ENCODE data around the gene CCZ1B.
"Not testable (repeated sequence)": the region's sequence is repeated elsewhere in the genome, so short reads cannot be mapped to it uniquely, and the experiment has no call there.

DNA sequence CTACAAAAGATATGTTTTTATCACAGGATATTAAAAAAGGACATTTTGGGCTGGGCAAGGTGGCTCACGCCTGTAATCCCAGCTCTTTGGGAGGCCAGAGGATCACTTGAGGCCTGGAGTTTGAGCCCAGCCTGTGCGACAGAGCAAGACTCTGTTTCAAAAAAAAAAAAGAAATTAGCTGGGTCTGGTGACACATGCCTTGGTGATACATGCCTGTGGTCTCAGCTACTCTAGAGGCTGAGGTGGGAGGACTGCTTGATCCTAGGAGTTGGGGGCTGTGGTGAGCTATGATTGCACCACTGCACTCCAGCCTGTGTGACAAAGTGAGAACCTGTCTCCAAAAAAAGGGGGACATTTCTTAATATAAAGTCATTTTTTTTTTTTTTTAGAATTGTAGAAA lies 25.7 kb downstream of the CCZ1B start:
- TF ChIP-seq, protein P1, sequence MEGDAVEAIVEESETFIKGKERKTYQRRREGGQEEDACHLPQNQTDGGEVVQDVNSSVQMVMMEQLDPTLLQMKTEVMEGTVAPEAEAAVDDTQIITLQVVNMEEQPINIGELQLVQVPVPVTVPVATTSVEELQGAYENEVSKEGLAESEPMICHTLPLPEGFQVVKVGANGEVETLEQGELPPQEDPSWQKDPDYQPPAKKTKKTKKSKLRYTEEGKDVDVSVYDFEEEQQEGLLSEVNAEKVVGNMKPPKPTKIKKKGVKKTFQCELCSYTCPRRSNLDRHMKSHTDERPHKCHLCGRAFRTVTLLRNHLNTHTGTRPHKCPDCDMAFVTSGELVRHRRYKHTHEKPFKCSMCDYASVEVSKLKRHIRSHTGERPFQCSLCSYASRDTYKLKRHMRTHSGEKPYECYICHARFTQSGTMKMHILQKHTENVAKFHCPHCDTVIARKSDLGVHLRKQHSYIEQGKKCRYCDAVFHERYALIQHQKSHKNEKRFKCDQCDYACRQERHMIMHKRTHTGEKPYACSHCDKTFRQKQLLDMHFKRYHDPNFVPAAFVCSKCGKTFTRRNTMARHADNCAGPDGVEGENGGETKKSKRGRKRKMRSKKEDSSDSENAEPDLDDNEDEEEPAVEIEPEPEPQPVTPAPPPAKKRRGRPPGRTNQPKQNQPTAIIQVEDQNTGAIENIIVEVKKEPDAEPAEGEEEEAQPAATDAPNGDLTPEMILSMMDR (IDR thresholded peaks at IDR 0.05), result not testable (repeated sequence)
- not testable (repeated sequence) for TF ChIP-seq EZH2 (IDR thresholded peaks at IDR 0.05; ENCODE audit: borderline replicate concordance, insufficient read depth, low read depth, low read length, poor library complexity, severe bottlenecking)

Data from B cell (primary cell).